Measurements from ENCODE around the gene PHOSPHO1.
"Not testable (repeated sequence)": the region's sequence is repeated elsewhere in the genome, so short reads cannot be mapped to it uniquely, and the experiment has no call there.

PHOSPHO1 gene

GRCh38 chr17:49190932-49191331, 39.7 kb downstream of the PHOSPHO1 start:
- no peak for DNase-seq

- no peak for DNase-seq
These were observed 43.3 kb downstream of the PHOSPHO1 start for GRCh38 chr17:49187301-49187700.

GRCh38 chr17:49185381-49185780, 45.2 kb downstream of the PHOSPHO1 start:
- DNase-seq: not testable (repeated sequence)

GRCh38 chr17:49184522-49184921, 46.1 kb downstream of the PHOSPHO1 start:
- DNase-seq: not testable (repeated sequence)

- DNase-seq: no peak
These were observed 46.8 kb downstream of the PHOSPHO1 start for GRCh38 chr17:49183801-49184200.

- DNase-seq: no peak
These were observed 47.2 kb downstream of the PHOSPHO1 start for GRCh38 chr17:49183341-49183740.

- DNase-seq: no peak
These were observed 49.5 kb downstream of the PHOSPHO1 start for GRCh38 chr17:49180998-49181635.

- DNase-seq: no peak
These were observed 50.3 kb downstream of the PHOSPHO1 start for GRCh38 chr17:49180303-49180702.

- DNase-seq: not testable (repeated sequence)
These were observed 54.6 kb downstream of the PHOSPHO1 start for GRCh38 chr17:49175978-49176377.

Data from DMS 273 treated with DMSO at 0.1 percent for 48 hours (cell line).